HCT116 (cell line): ENCODE results near the gene TRIM69.

Source experiments
- CBX3 ChIP-seq: IDR thresholded peaks from 2 replicates; pipeline ENCODE4 v1.6.1; 2012; ENCODE audit warnings: low read depth
- CEBPB ChIP-seq: IDR thresholded peaks from 2 replicates; pipeline ENCODE4 v1.6.1; 2012; ENCODE audit warnings: low read depth
- EZH2 ChIP-seq: fragments of 200-600 bp; sonication (generic); IDR thresholded peaks from 2 replicates; pipeline ENCODE4 v1.6.1; 2017; ENCODE audit warnings: antibody characterized with exemption, mixed run types
- POLR2A ChIP-seq: IDR thresholded peaks from 2 replicates; pipeline ENCODE4 v1.7.0; 2011; ENCODE audit warnings: borderline replicate concordance; ENCODE audit not compliant: insufficient read depth, insufficient read length; ENCODE audit errors: extremely low read depth
- POLR2AphosphoS5 ChIP-seq: IDR thresholded peaks from 2 replicates; pipeline ENCODE4 v1.6.1; 2011; ENCODE audit warnings: mild to moderate bottlenecking, low read depth, low read length, moderate library complexity
- ZNF274 ChIP-seq: fragments of 200-500 bp; sonication (Bioruptor generic); IDR thresholded peaks from 2 replicates; pipeline ENCODE4 v1.6.1; 2014; ENCODE audit warnings: mild to moderate bottlenecking, low read depth, low read length, inconsistent platforms
- TF ChIP-seq, protein P1 (sequence below), 3 experiments: fragments of 200-600 bp in 1 of 3; sonication (generic) in 1 of 3; IDR thresholded peaks in 2 of 3; conservative IDR thresholded peaks in 1 of 3; 2 replicates each; pipeline ENCODE4 v1.5.1; 2012 to 2017; ENCODE audit warnings: low read depth in 2 of 3, low read length in 2 of 3, antibody characterized with exemption in 1 of 3, borderline replicate concordance in 1 of 3, control low read depth in 1 of 3, mild to moderate bottlenecking in 1 of 3, mixed read lengths in 1 of 3, mixed run types in 1 of 3, moderate library complexity in 1 of 3; ENCODE audit not compliant: insufficient read depth in 1 of 3
- TF ChIP-seq, protein P2 (sequence below): IDR thresholded peaks from 2 replicates; pipeline ENCODE4 v1.6.1; 2012; ENCODE audit warnings: low read depth

- TF ChIP-seq, protein P1, sequence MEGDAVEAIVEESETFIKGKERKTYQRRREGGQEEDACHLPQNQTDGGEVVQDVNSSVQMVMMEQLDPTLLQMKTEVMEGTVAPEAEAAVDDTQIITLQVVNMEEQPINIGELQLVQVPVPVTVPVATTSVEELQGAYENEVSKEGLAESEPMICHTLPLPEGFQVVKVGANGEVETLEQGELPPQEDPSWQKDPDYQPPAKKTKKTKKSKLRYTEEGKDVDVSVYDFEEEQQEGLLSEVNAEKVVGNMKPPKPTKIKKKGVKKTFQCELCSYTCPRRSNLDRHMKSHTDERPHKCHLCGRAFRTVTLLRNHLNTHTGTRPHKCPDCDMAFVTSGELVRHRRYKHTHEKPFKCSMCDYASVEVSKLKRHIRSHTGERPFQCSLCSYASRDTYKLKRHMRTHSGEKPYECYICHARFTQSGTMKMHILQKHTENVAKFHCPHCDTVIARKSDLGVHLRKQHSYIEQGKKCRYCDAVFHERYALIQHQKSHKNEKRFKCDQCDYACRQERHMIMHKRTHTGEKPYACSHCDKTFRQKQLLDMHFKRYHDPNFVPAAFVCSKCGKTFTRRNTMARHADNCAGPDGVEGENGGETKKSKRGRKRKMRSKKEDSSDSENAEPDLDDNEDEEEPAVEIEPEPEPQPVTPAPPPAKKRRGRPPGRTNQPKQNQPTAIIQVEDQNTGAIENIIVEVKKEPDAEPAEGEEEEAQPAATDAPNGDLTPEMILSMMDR (IDR thresholded peaks at IDR 0.05 in 2 of 3, conservative IDR thresholded peaks at IDR 0.05 in 1 of 3; ENCODE audit: borderline replicate concordance in 1 of 3, insufficient read depth in 1 of 3, low read depth in 2 of 3, low read length in 2 of 3): no peak
- TF ChIP-seq, protein P2, sequence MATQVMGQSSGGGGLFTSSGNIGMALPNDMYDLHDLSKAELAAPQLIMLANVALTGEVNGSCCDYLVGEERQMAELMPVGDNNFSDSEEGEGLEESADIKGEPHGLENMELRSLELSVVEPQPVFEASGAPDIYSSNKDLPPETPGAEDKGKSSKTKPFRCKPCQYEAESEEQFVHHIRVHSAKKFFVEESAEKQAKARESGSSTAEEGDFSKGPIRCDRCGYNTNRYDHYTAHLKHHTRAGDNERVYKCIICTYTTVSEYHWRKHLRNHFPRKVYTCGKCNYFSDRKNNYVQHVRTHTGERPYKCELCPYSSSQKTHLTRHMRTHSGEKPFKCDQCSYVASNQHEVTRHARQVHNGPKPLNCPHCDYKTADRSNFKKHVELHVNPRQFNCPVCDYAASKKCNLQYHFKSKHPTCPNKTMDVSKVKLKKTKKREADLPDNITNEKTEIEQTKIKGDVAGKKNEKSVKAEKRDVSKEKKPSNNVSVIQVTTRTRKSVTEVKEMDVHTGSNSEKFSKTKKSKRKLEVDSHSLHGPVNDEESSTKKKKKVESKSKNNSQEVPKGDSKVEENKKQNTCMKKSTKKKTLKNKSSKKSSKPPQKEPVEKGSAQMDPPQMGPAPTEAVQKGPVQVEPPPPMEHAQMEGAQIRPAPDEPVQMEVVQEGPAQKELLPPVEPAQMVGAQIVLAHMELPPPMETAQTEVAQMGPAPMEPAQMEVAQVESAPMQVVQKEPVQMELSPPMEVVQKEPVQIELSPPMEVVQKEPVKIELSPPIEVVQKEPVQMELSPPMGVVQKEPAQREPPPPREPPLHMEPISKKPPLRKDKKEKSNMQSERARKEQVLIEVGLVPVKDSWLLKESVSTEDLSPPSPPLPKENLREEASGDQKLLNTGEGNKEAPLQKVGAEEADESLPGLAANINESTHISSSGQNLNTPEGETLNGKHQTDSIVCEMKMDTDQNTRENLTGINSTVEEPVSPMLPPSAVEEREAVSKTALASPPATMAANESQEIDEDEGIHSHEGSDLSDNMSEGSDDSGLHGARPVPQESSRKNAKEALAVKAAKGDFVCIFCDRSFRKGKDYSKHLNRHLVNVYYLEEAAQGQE: no peak
- TF ChIP-seq POLR2A (no peak), EZH2 (no peak), CEBPB (no peak), POLR2AphosphoS5 (no peak), CBX3 (no peak), ZNF274 (no peak)
These were observed 41.0 kb upstream of the TRIM69 start for GRCh38 chr15:44695294-44695693.
